HG03354 (cell line): ENCODE data around the gene ZNF629.
"Not testable (repeated sequence)": the region's sequence is repeated elsewhere in the genome, so short reads cannot be mapped to it uniquely, and the experiment has no call there.

Experiments used
- ATAC-seq: cut with Tn5 transposase; IDR thresholded peaks from one replicate; pipeline ENCODE4 v1.9.1; 2021; ENCODE audit warnings: mild to moderate bottlenecking; ENCODE audit not compliant: unreplicated experiment, poor library complexity, severe bottlenecking

Gene ZNF629

GRCh38 chr16:30786936-30787612 is at the start of gene ZNF629:
Gene ZNF629 (minus strand): TSS chr16:30787205. CDS start chr16:30784482, 2,723 bp downstream.
- ATAC-seq = no peak

GRCh38 chr16:30834130-30834740 is 47.2 kb upstream of the ZNF629 start:
- no peak for ATAC-seq

GRCh38 chr16:30830072-30830417 is 43.0 kb upstream of the ZNF629 start:
- no peak for ATAC-seq

GRCh38 chr16:30829130-30830071 is 42.4 kb upstream of the ZNF629 start:
- ATAC-seq = no peak

GRCh38 chr16:30821891-30822290 is 34.9 kb upstream of the ZNF629 start:
- no peak for ATAC-seq

GRCh38 chr16:30821441-30821840 is 34.4 kb upstream of the ZNF629 start:
- ATAC-seq = not testable (repeated sequence)

GRCh38 chr16:30820952-30821421 is 34.0 kb upstream of the ZNF629 start:
- no peak for ATAC-seq

- ATAC-seq = no peak
These were observed 29.8 kb upstream of the ZNF629 start for GRCh38 chr16:30816769-30817168.

- ATAC-seq = no peak
These were observed 26.8 kb upstream of the ZNF629 start for GRCh38 chr16:30813821-30814189.

- ATAC-seq = not testable (repeated sequence)
These were observed 22.7 kb upstream of the ZNF629 start for GRCh38 chr16:30809675-30810074.

- not testable (repeated sequence) for ATAC-seq
These were observed 22.0 kb upstream of the ZNF629 start for GRCh38 chr16:30808890-30809426.

GRCh38 chr16:30808146-30808545 is 21.1 kb upstream of the ZNF629 start:
- no peak for ATAC-seq

GRCh38 chr16:30805370-30806169 is 18.6 kb upstream of the ZNF629 start:
- ATAC-seq = no peak

GRCh38 chr16:30805056-30805369 is 18.0 kb upstream of the ZNF629 start:
- ATAC-seq = no peak

- no peak for ATAC-seq
These were observed 15.9 kb upstream of the ZNF629 start for GRCh38 chr16:30802936-30803335.

- ATAC-seq = no peak
These were observed 10.8 kb upstream of the ZNF629 start for GRCh38 chr16:30797670-30798309.

GRCh38 chr16:30794634-30795033 is 7.6 kb upstream of the ZNF629 start:
- ATAC-seq = no peak

GRCh38 chr16:30793508-30794069 is 6.6 kb upstream of the ZNF629 start:
- no peak for ATAC-seq
